Mucosa of descending colon (tissue), 3 donors: ENCODE measurements around the gene SARS1. TPM values are rescaled to one million over a fixed set of nuclear protein-coding genes. Genes with fewer than 3 reads are reported as not detected.

Source experiments
- ATAC-seq: fragments of 200-7000 bp; cut with Tn5 transposase; one replicate; pipeline ENCODE4 v1.9.1; 2020; ENCODE audit warnings: mild to moderate bottlenecking, moderate library complexity
- DNase-seq, 3 donors: peaks; one replicate each; pipeline ENCODE4 v3.0.0-alpha.2; 2020
- H3K36me3 ChIP-seq: fragments of 200-600 bp; one replicate; pipeline ENCODE4 v1.8.0; 2021; ENCODE audit warnings: low read depth, mild to moderate bottlenecking
- H3K4me1 ChIP-seq: fragments of 200-600 bp; one replicate; pipeline ENCODE4 v1.8.0; 2021; ENCODE audit warnings: low read depth, mild to moderate bottlenecking
- H3K4me3 ChIP-seq: fragments of 200-600 bp; one replicate; pipeline ENCODE4 v1.8.0; 2021; ENCODE audit warnings: mild to moderate bottlenecking
- H3K9me3 ChIP-seq: fragments of 200-600 bp; one replicate; pipeline ENCODE4 v1.8.0; 2021; ENCODE audit warnings: mild to moderate bottlenecking
- CTCF ChIP-seq: fragments of 200-600 bp; IDR thresholded peaks from one replicate; pipeline ENCODE4 v1.8.0; 2022; ENCODE audit warnings: antibody characterized with exemption, mild to moderate bottlenecking
- intact Hi-C, 2 donors: fragments of 100-400 bp; cut with DNase I in 1 of 2; cut with micrococcal nuclease in 1 of 2; formaldehyde crosslinking; loops; one replicate each; pipeline versions ENCODE4 v1.11.0 to v1.11.1; 2022; cut with DNase I, micrococcal nuclease
- total RNA-seq, 3 donors: library from RNA; stranded (reverse); fragmentation: NEBNext Ultra II Directional in 2 of 3; extraction: Animal tissue kit (Norgen Biotek cat#: 25700) in 2 of 3; gene quantifications; one replicate each; pipeline versions ENCODE4 v1.2.1 to v1.2.4, GENCODE V29; 2021 to 2023
- donor health status: DM: no; HTN: no; CAD: no; lungs with moderate emphysema.
- donor health status: DM: no; HTN: no; CAD: no.
- donor health status: DM: no; HTN: yes; CAD: no.

Gene SARS1
- total RNA-seq, 3 donors from 2014 or later = 124 to 143 (median 125) TPM

- TF ChIP-seq CTCF = no peak
- Histone ChIP-seq H3K4me1 (no peaks in the 10 kb centered on the region), H3K36me3 (no peaks in the 10 kb centered on the region), H3K4me3 (no peak overlapping the region), H3K9me3 (no peaks in the 10 kb centered on the region)
- ATAC-seq (no peak), DNase-seq (no peak)
- intact Hi-C loops = no loop called here
These were observed 54.1 kb downstream of the SARS1 start for GRCh38 chr1:109267743-109268300.

DNA sequence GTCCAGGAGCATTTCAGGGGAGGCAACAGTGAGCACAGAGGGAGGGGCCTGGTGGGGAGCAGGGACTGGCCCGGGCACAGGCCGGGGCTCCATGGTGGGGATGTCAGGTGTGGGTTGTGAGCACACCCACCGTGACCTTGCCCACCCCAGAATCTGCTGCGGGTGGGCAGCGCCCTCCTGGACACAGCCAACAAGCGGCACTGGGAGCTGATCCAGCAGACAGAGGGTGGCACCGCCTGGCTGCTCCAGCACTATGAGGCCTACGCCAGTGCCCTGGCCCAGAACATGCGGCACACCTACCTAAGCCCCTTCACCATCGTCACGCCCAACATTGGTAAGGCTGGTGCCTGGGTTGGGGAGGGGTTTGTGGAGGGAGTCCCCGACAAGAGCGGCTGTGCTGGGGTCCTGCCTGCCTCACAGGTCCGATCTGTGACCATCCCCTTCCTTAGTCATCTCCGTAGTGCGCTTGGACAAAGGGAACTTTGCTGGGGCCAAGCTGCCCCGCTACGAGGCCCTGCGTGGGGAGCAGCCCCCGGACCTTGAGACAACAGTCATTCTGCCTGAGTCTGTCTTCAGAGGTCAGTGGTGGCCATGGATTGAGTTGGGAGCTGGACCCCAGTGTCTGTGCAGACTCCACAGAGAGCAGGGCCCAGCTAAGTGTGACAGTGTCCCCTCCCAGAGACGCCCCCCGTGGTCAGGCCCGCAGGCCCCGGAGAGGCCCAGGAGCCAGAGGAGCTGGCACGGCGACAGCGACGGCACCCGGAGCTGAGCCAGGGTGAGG, 54.9 kb downstream of the SARS1 start:
- H3K36me3 ChIP-seq = no peaks in the 10 kb centered on the region
- no peaks in the 10 kb centered on the region for H3K4me1 ChIP-seq
- H3K9me3 ChIP-seq = no peaks in the 10 kb centered on the region
- no peak for TF ChIP-seq CTCF
- H3K4me3 ChIP-seq = no peak overlapping the region
- DNase-seq (peak in 1 of 3 donors; percentile 34), ATAC-seq (no peak)
- intact Hi-C loops = no loop called here

- intact Hi-C loops = no loop called here
- no peaks in the 10 kb centered on the region for H3K36me3 ChIP-seq
- no peaks in the 10 kb centered on the region for H3K9me3 ChIP-seq
- no peak for TF ChIP-seq CTCF
- H3K4me3 ChIP-seq = no peak overlapping the region
- ATAC-seq = no peak
- DNase-seq = peak in 1 of 3 donors; percentile 49
- H3K4me1 ChIP-seq = peaks cover 1% of the 10 kb centered on the region
These were observed 55.7 kb downstream of the SARS1 start for GRCh38 chr1:109269212-109269980.

- no peaks in the 10 kb centered on the region for H3K36me3 ChIP-seq
- ATAC-seq = no peak
- intact Hi-C loops = no loop called here
- no peak for TF ChIP-seq CTCF
- peaks cover 5% of the 10 kb centered on the region for H3K4me1 ChIP-seq
- no peaks in the 10 kb centered on the region for H3K9me3 ChIP-seq
- H3K4me3 ChIP-seq = no peak overlapping the region
- DNase-seq = no peak
These were observed 56.4 kb downstream of the SARS1 start for GRCh38 chr1:109269981-109270622.

- ATAC-seq (no peak), DNase-seq (peak in 1 of 3 donors; percentile 44)
- Histone ChIP-seq H3K9me3 (no peaks in the 10 kb centered on the region), H3K4me1 (peaks cover 5% of the 10 kb centered on the region), H3K36me3 (no peaks in the 10 kb centered on the region), H3K4me3 (no peak overlapping the region)
- intact Hi-C loops = no loop called here
- TF ChIP-seq CTCF = no peak
These were observed 57.1 kb downstream of the SARS1 start for GRCh38 chr1:109270623-109271317.
